K562 (cell line): Measurements from ENCODE around the gene UBN2. TPM values are rescaled to one million over a fixed set of nuclear protein-coding genes. Genes with fewer than 3 reads are reported as not detected.

Experiments used
- GATA2 ChIP-seq: sonication (generic); formaldehyde crosslinking; IDR thresholded peaks from 2 replicates; pipeline ENCODE4 v1.4.0; 2020; ENCODE audit warnings: mild to moderate bottlenecking, missing genetic modification reagents
- HES1 ChIP-seq: fragments of 450-650 bp; IDR thresholded peaks from 2 replicates; pipeline ENCODE4 v1.6.1; 2016; ENCODE audit warnings: low read depth, mild to moderate bottlenecking, moderate library complexity
- JUND ChIP-seq, 2 experiments: IDR thresholded peaks; 2 replicates in 1 of 2; 3 replicates in 1 of 2; pipeline ENCODE4 v1.6.1; 2011; ENCODE audit warnings: borderline replicate concordance in 2 of 2, low read depth in 2 of 2, low read length in 2 of 2, improper control_type of control experiment in 1 of 2, missing biosample characterization in 1 of 2, missing genetic modification characterization in 1 of 2, missing genetic modification reagents in 1 of 2
- RCOR1 ChIP-seq, 2 experiments: IDR thresholded peaks; 2 replicates each; pipeline ENCODE4 v1.6.1; 2012; ENCODE audit warnings: low read depth in 2 of 2, low read length in 2 of 2, borderline replicate concordance in 1 of 2, improper control_type of control experiment in 1 of 2
- ZBTB40 ChIP-seq, 2 experiments: fragments of 450-650 bp in 1 of 2; sonication (generic) in 1 of 2; formaldehyde crosslinking in 1 of 2; IDR thresholded peaks; 2 replicates each; pipeline versions ENCODE4 v1.7.1 to v1.9.0; 2016 to 2022; ENCODE audit warnings: inconsistent platforms in 1 of 2, mild to moderate bottlenecking in 1 of 2, missing genetic modification reagents in 1 of 2
- polyA plus RNA-seq, 8 experiments: library from polyadenylated mRNA; depleted of rRNA in 4 of 8; stranded (reverse) in 5 of 8; unstranded in 3 of 8; fragments of >200 nt; fragmentation: Nextera tagmentation in 2 of 8; fragmentation: Illumina TruSeq in 1 of 8; extraction: Ambion mirVana in 2 of 8; extraction: Trizol in 1 of 8; gene quantifications; 2 replicates each; pipeline versions ENCODE4 v1.2.1 to v1.2.3, GENCODE V29; 2011 to 2014; ENCODE audit warnings: inconsistent platforms in 1 of 8, missing spikeins in 1 of 8
- total RNA-seq, 7 experiments: library from RNA; depleted of rRNA in 6 of 7; stranded (reverse); fragments of >200 nt in 6 of 7; fragmentation: Illumina TruSeq in 2 of 7; extraction: Trizol in 2 of 7; gene quantifications; 2 replicates each; pipeline versions ENCODE4 v1.2.1 to v1.2.3, GENCODE V29; 2011 to 2021; ENCODE audit warnings: low replicate concordance in 1 of 7

The UBN2 gene
- total and polyA plus RNA-seq, 9 of the 15 experiments (the other 6 are each of a cell fraction or from before 2014, with no cell fraction given): 1.2 to 19.5 (median 9.9) TPM

GRCh38 chr7:139317939-139318505 lies 87.0 kb downstream of the UBN2 start (continued):
- TF ChIP-seq ZBTB40 (IDR thresholded peaks at IDR 0.05) (no peak), ZBTB40 (CRISPR knock-in tag; IDR thresholded peaks at IDR 0.05) (no peak), RCOR1 (IDR thresholded peaks at IDR 0.05; ENCODE audit: borderline replicate concordance in 1 of 2, low read depth in 2 of 2, low read length in 2 of 2) (0 out of 4 replicates have a peak, but pooled peaks of 1 of the 2 experiments have one; percentile 33), HES1 (0 out of 2 replicates have a peak, but pooled peaks have one; percentile 20), JUND (IDR thresholded peaks at IDR 0.05; ENCODE audit: borderline replicate concordance, low read depth, low read length) (no peak), JUND (tag; IDR thresholded peaks at IDR 0.05; ENCODE audit: borderline replicate concordance, low read depth, low read length) (no peak), GATA2 (CRISPR knock-in tag) (peak; percentile 44; the same call in 1 of the 2 replicates)
- TF ChIP-seq, all 486 proteins: peak for 10
